Activated T-cell treated with anti-CD3 and anti-CD28 coated beads, Interleukin-2, amount 50 U/mL, for 24 hours (primary cell): ENCODE measurements around the gene CLDN22.

Source experiments
- DNase-seq: peaks from one replicate; pipeline ENCODE4 v3.0.0-alpha.2; 2020
- H3K27ac Mint-ChIP-seq: 2 replicates; pipeline ENCODE4 v1.8.0; 2020; ENCODE audit warnings: mild to moderate bottlenecking, mixed read lengths
- H3K27me3 Mint-ChIP-seq: 2 replicates; pipeline ENCODE4 v1.8.0; 2020; ENCODE audit warnings: mixed read lengths
- H3K36me3 Mint-ChIP-seq: 2 replicates; pipeline ENCODE4 v1.8.0; 2020; ENCODE audit warnings: low read depth, mixed read lengths
- H3K4me1 Mint-ChIP-seq: 2 replicates; pipeline ENCODE4 v1.8.0; 2020; ENCODE audit warnings: low read depth, mixed read lengths
- H3K4me3 Mint-ChIP-seq: 2 replicates; pipeline ENCODE4 v1.8.0; 2020; ENCODE audit warnings: mild to moderate bottlenecking, moderate library complexity, mixed read lengths
- H3K9me3 Mint-ChIP-seq: 2 replicates; pipeline ENCODE4 v1.8.0; 2020; ENCODE audit warnings: mixed read lengths

Gene CLDN22

GRCh38 chr4:183320211-183321059 lies at the start of gene CLDN22:
Gene CLDN22 (minus strand): TSS chr4:183320276. CDS start chr4:183320218, 58 bp downstream.
- H3K4me1 Mint-ChIP-seq = peaks cover 16% of the 10 kb centered on the region
- H3K36me3 Mint-ChIP-seq = no peaks in the 10 kb centered on the region
- peaks cover 4% of the 10 kb centered on the region for H3K27me3 Mint-ChIP-seq
- no peaks in the 10 kb centered on the region for H3K9me3 Mint-ChIP-seq
- no peak for DNase-seq
- H3K27ac Mint-ChIP-seq = no peak within 1 kb of the TSS
- no peak within 1 kb of the TSS for H3K4me3 Mint-ChIP-seq

- Mint-ChIP-seq H3K27ac (no peak overlapping the region), H3K36me3 (no peaks in the 10 kb centered on the region), H3K9me3 (peaks cover 6% of the 10 kb centered on the region), H3K4me3 (no peak overlapping the region), H3K27me3 (no peaks in the 10 kb centered on the region), H3K4me1 (no peaks in the 10 kb centered on the region)
- DNase-seq = no peak
These were observed 49.0 kb upstream of the CLDN22 start for GRCh38 chr4:183369073-183369472.

- no peaks in the 10 kb centered on the region for H3K4me1 Mint-ChIP-seq
- DNase-seq = no peak
- H3K36me3 Mint-ChIP-seq = no peaks in the 10 kb centered on the region
- no peaks in the 10 kb centered on the region for H3K27me3 Mint-ChIP-seq
- H3K9me3 Mint-ChIP-seq = no peaks in the 10 kb centered on the region
- no peak overlapping the region for H3K4me3 Mint-ChIP-seq
- H3K27ac Mint-ChIP-seq = no peak overlapping the region
These were observed 46.2 kb upstream of the CLDN22 start for GRCh38 chr4:183366206-183366835.

GRCh38 chr4:183364025-183364424 lies 43.9 kb upstream of the CLDN22 start:
- Mint-ChIP-seq H3K4me3 (no peak overlapping the region), H3K27ac (no peak overlapping the region), H3K4me1 (no peaks in the 10 kb centered on the region), H3K27me3 (no peaks in the 10 kb centered on the region), H3K36me3 (no peaks in the 10 kb centered on the region), H3K9me3 (no peaks in the 10 kb centered on the region)
- no peak for DNase-seq

- Mint-ChIP-seq H3K27ac (no peak overlapping the region), H3K27me3 (no peaks in the 10 kb centered on the region), H3K4me3 (no peak overlapping the region), H3K4me1 (no peaks in the 10 kb centered on the region), H3K36me3 (no peaks in the 10 kb centered on the region), H3K9me3 (no peaks in the 10 kb centered on the region)
- DNase-seq = no peak
These were observed 43.0 kb upstream of the CLDN22 start for GRCh38 chr4:183362916-183363542.

- DNase-seq = no peak
- Mint-ChIP-seq H3K36me3 (no peaks in the 10 kb centered on the region), H3K27me3 (peaks cover 4% of the 10 kb centered on the region), H3K4me1 (no peaks in the 10 kb centered on the region), H3K27ac (no peak overlapping the region), H3K9me3 (no peaks in the 10 kb centered on the region), H3K4me3 (no peak overlapping the region)
These were observed 42.0 kb upstream of the CLDN22 start for GRCh38 chr4:183362036-183362435.

- peaks cover 4% of the 10 kb centered on the region for H3K27me3 Mint-ChIP-seq
- no peak for DNase-seq
- no peak overlapping the region for H3K27ac Mint-ChIP-seq
- no peaks in the 10 kb centered on the region for H3K9me3 Mint-ChIP-seq
- no peak overlapping the region for H3K4me3 Mint-ChIP-seq
- no peaks in the 10 kb centered on the region for H3K36me3 Mint-ChIP-seq
- no peaks in the 10 kb centered on the region for H3K4me1 Mint-ChIP-seq
These were observed 40.3 kb upstream of the CLDN22 start for GRCh38 chr4:183360161-183360919.

- Mint-ChIP-seq H3K9me3 (no peaks in the 10 kb centered on the region), H3K4me1 (no peaks in the 10 kb centered on the region), H3K4me3 (no peak overlapping the region), H3K27me3 (peaks cover 4% of the 10 kb centered on the region), H3K27ac (no peak overlapping the region), H3K36me3 (no peaks in the 10 kb centered on the region)
- DNase-seq = no peak
These were observed 38.2 kb upstream of the CLDN22 start for GRCh38 chr4:183358215-183358755.

- Mint-ChIP-seq H3K36me3 (no peaks in the 10 kb centered on the region), H3K4me3 (no peak overlapping the region), H3K27me3 (peaks cover 9% of the 10 kb centered on the region), H3K4me1 (no peaks in the 10 kb centered on the region), H3K27ac (no peak overlapping the region), H3K9me3 (no peaks in the 10 kb centered on the region)
- no peak for DNase-seq
These were observed 37.0 kb upstream of the CLDN22 start for GRCh38 chr4:183356931-183357675.

- Mint-ChIP-seq H3K9me3 (no peaks in the 10 kb centered on the region), H3K4me1 (no peaks in the 10 kb centered on the region), H3K36me3 (no peaks in the 10 kb centered on the region), H3K27ac (no peak overlapping the region), H3K4me3 (no peak overlapping the region), H3K27me3 (peaks cover 13% of the 10 kb centered on the region)
- no peak for DNase-seq
These were observed 36.2 kb upstream of the CLDN22 start for GRCh38 chr4:183356173-183356830.

- Mint-ChIP-seq H3K27ac (no peak overlapping the region), H3K9me3 (no peaks in the 10 kb centered on the region), H3K4me1 (peaks cover 2% of the 10 kb centered on the region), H3K36me3 (no peaks in the 10 kb centered on the region), H3K4me3 (no peak overlapping the region), H3K27me3 (peaks cover 20% of the 10 kb centered on the region)
- no peak for DNase-seq
These were observed 35.3 kb upstream of the CLDN22 start for GRCh38 chr4:183355405-183355804.

- Mint-ChIP-seq H3K4me1 (peaks cover 10% of the 10 kb centered on the region), H3K9me3 (no peaks in the 10 kb centered on the region), H3K36me3 (no peaks in the 10 kb centered on the region), H3K27me3 (peaks cover 28% of the 10 kb centered on the region), H3K27ac (no peak overlapping the region), H3K4me3 (no peak overlapping the region)
- DNase-seq = no peak
These were observed 34.1 kb upstream of the CLDN22 start for GRCh38 chr4:183354219-183354618.

GRCh38 chr4:183353557-183353956 lies 33.5 kb upstream of the CLDN22 start:
- Mint-ChIP-seq H3K9me3 (no peaks in the 10 kb centered on the region), H3K36me3 (no peaks in the 10 kb centered on the region), H3K4me3 (no peak overlapping the region), H3K27me3 (peaks cover 33% of the 10 kb centered on the region), H3K4me1 (peaks cover 16% of the 10 kb centered on the region), H3K27ac (no peak overlapping the region)
- DNase-seq = no peak
